Activated CD8-positive, alpha-beta memory T cell treated with anti-CD3 and anti-CD28 coated beads, Interleukin-2, amount 50 U/mL, for 4 hours (primary cell): ENCODE results near the gene CLCN6.

Source experiments
- DNase-seq: peaks from one replicate; pipeline ENCODE4 v3.0.0-alpha.2; 2020

Gene CLCN6

GRCh38 chr1:11857164-11857851 lies 51.3 kb downstream of the CLCN6 start:
- no peak for DNase-seq

GRCh38 chr1:11858158-11858557 lies 52.2 kb downstream of the CLCN6 start:
- DNase-seq, result no peak

GRCh38 chr1:11858613-11858967 lies 52.6 kb downstream of the CLCN6 start, which contains the start of gene NPPB:
Gene NPPB, minus strand, starts transcription at chr1:11858945. Its CDS starts 112 bp downstream, at chr1:11858833.
- no peak for DNase-seq

- peak; percentile 65 for DNase-seq
Observed at GRCh38 chr1:11858968-11859871, 53.2 kb downstream of the CLCN6 start.

GRCh38 chr1:11860083-11860482 lies 54.1 kb downstream of the CLCN6 start:
- no peak for DNase-seq

GRCh38 chr1:11860587-11860986 lies 54.6 kb downstream of the CLCN6 start:
- DNase-seq, result no peak

- no peak for DNase-seq
Observed at GRCh38 chr1:11862890-11863289, 56.9 kb downstream of the CLCN6 start.

- no peak for DNase-seq
Observed at GRCh38 chr1:11868331-11868980, 62.5 kb downstream of the CLCN6 start.

- no peak for DNase-seq
Observed at GRCh38 chr1:11869104-11869503, 63.1 kb downstream of the CLCN6 start.

GRCh38 chr1:11869650-11870207 lies 63.7 kb downstream of the CLCN6 start:
- DNase-seq, result no peak

GRCh38 chr1:11872545-11872944 lies 66.6 kb downstream of the CLCN6 start:
- no peak for DNase-seq

- no peak for DNase-seq
Observed at GRCh38 chr1:11873395-11874257, 67.6 kb downstream of the CLCN6 start.

- DNase-seq, result no peak
Observed at GRCh38 chr1:11874258-11874562, 68.2 kb downstream of the CLCN6 start.

- no peak for DNase-seq
Observed at GRCh38 chr1:11874624-11875023, 68.6 kb downstream of the CLCN6 start.

GRCh38 chr1:11875094-11875493 lies 69.1 kb downstream of the CLCN6 start:
- DNase-seq, result no peak

- no peak for DNase-seq
Observed at GRCh38 chr1:11877074-11877473, 71.1 kb downstream of the CLCN6 start.

- DNase-seq, result no peak
Observed at GRCh38 chr1:11878081-11878890, 72.3 kb downstream of the CLCN6 start.

GRCh38 chr1:11878891-11879190 lies 72.8 kb downstream of the CLCN6 start:
- no peak for DNase-seq

- DNase-seq, result no peak
Observed at GRCh38 chr1:11879311-11880180, 73.6 kb downstream of the CLCN6 start.

GRCh38 chr1:11880181-11880575 lies 74.2 kb downstream of the CLCN6 start:
- DNase-seq, result no peak
